NCI-H1436 treated with DMSO at 0.1 percent for 48 hours (cell line): ENCODE data around the gene GSTO2.

Source experiments
- DNase-seq: peaks from one replicate; lab custom pipeline; 2025; lab: John Stamatoyannopoulos, UW

The GSTO2 gene

DNA sequence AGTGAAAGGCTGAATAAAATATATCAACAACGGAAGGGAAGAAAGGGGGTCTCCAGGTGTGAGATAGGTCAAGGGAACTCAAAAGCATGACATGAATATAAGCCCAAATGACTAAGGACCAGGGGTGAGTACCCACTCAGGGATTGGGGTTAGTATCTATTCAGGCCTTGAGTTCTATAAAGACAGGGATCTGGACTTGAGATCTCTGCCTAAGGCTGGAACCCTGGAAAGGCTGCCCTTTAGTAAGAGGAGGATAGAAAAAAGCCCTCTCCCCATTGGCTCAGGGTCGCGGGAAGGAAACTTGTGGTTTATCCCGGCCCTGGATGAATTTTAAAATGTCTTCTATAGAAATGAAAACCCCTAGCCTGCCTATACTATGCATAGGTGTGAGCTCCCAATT is 71.7 kb downstream of the GSTO2 start:
- DNase-seq: no peak

GRCh38 chr10:104342941-104343411 is 74.0 kb downstream of the GSTO2 start:
- no peak for DNase-seq

DNA sequence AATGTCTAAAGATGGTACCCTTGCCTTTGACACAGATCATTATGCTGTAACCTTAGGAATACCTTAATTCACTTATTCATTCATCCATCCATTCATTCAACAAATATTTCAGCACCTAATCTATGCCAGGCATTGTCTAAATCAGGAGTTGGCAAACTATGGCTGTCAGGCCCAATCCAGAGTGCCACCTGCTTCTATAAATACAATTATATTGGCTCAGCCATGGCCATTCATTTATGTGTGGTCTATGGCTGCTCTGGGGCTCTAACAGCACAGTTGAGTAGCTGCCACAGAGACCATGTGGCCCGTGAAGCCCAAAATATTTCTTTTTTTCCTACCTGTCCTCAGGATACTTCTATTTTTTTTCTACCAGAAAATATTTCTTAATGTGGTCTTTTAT is 75.2 kb downstream of the GSTO2 start:
- no peak for DNase-seq

GRCh38 chr10:104345515-104345914 is 76.5 kb downstream of the GSTO2 start:
- DNase-seq: no peak

DNA sequence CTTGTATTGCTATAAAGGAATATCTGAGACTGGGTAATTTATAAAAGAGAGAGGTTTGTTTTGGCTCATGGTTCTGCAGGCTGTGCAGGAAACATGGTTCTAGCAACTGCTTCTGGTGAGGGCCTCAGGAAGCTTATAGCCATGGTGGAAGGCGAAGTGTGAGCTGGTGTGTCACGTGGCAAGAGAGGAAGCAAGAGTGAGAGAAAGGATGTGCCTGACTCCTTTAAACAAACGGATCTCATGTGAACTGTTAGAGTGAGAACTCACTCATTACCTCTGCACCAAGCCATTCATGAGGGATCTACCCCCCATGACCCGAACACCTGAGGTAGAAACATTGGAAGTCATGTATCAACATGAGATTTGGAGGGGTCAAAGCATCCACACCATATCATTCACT is 77.0 kb downstream of the GSTO2 start:
- DNase-seq: no peak

GRCh38 chr10:104347295-104348045 is 78.5 kb downstream of the GSTO2 start:
- DNase-seq: no peak

DNA sequence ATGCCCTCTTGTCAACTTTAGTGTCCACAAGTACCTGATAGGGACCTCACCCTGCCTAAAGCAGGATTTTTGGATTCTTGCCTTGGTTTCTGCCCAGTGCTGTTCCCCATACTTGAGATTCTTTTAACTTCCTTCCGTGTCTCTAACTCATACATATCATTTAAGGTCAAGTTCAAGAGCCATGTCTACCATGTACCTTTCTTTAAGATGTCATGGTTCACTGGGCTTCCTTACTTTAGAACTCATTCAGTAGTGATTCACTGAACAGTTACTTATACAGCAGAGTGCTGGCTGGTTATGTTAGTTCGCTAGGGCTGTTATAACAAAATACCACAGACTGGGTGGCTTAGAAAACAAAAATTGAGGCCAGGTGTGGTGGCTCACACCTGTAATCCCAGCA is 79.6 kb downstream of the GSTO2 start:
- no peak for DNase-seq

DNA sequence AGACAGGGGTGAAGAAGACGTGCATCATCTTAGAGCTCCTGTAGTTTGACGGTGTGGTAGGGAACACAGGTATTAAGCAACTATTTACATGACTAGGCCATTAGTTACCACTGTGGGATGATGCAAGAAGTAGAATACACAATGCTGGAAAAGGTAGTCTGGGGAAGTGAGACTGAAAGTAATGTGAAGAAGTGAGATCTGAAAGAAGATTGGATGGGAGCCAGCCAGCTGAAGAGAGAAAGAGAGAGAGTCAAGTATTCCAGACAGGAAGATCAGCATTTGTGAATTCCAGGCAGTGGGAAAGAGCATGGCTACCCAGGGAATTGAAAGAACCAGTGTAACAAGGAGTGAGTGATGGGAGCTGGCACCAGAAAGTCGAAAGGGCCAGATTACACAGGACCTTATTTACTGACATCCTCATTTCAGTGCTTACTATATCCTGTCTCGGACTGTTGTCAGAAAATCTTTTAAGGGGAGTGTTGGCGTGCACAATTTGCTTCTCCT is 80.7 kb downstream of the GSTO2 start:
- no peak for DNase-seq

DNA sequence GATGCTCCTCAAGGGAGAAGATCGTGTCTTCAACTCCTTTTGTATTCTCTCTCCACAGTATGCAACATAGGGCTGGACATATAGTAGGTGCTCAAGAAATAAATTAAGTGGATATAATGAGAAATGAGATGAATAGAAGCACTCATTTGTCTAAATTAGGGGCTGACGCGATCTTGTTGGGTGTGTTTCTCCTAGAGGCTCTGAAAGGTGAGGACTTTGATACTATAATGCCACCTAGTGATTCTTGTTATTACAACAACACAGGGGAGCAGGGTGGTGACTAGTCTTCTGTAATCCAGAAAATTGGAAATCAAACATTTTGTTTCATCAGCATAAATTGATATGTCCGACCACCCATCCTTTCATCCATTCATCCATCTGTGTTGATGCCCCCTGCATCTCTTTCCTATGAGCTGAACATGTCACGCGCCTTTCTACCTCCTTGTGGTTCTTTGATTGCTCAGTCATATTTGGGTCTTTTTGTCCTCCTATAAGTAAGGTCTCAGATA is 81.2 kb downstream of the GSTO2 start:
- DNase-seq: peak; percentile 63

DNA sequence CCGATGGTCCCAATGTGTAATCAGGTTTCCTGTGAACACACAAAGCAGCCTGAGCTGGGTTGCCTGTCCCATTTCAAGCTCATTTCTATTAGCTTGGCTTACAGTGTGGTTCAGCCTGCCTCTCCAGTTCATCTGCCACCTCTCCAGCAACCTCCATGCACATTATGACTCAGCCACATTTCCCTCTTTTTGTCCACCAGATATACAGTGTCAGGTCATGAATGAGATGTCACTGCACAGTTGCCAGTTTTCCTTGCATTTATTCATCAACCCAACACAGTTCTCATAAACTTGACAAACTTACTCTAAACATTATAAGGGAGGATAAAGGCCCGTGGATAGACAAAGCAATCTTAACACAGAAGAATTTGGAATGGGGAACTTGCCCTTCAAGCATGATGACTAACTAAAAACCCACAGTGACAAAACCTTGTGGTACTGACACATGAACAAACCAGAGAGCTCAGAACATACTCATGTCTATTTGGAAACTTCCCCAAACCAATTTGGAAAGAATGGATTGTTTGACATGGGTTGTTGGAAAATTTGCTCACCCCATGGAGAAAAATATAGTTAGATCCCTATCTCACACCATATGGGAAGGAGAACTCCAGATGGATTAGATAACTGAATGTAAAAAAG is 82.2 kb downstream of the GSTO2 start:
- DNase-seq: no peak

DNA sequence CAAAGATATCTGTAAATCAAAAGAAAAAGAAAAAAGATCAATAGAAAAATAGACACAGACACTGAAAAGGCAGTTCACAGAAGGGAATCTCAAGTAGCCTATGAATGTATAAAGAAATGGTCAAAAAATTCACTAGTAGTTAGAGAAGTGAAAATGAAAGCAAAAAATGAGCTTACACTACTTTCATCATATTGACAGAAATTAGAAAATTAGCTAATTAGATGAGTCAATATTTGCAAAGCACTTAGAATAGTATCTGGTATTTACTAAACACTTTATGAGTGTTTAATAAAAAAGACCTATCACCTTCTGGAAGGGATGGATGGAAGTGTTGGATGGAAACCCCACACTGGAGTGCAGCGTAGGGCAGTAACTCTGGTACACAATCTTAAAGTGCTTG is 82.9 kb downstream of the GSTO2 start:
- no peak for DNase-seq

- peak; percentile 79 for DNase-seq
These were observed 84.5 kb downstream of the GSTO2 start, which contains the start of gene CFAP58 for GRCh38 chr10:104353325-104354048. CFAP58 (plus strand) TSS chr10:104353833; CDS start chr10:104353898, 65 bp downstream.
